GM11168 (cell line): ENCODE results near the gene EXOC3.
"Not testable (repeated sequence)": the region's sequence is repeated elsewhere in the genome, so short reads cannot be mapped to it uniquely, and the experiment has no call there.

ENCODE experiments used
- in situ Hi-C: fragments of 300-500 bp; cut with MboI; formaldehyde crosslinking; loops from one replicate; pipeline ENCODE4 v1.12.0; 2022; ENCODE audit warnings: low sequenced_read_pairs; ENCODE audit not compliant: unreplicated experiment

The EXOC3 gene

GRCh38 chr5:469752-470483 lies 26.9 kb downstream of the EXOC3 start:
- in situ Hi-C loops, result no loop called here

- in situ Hi-C loops, result no loop called here
These were observed 28.2 kb downstream of the EXOC3 start for GRCh38 chr5:470961-471749.

- in situ Hi-C loops, result no loop called here
These were observed 28.7 kb downstream of the EXOC3 start for GRCh38 chr5:471750-472058.

GRCh38 chr5:472076-472655 lies 29.2 kb downstream of the EXOC3 start:
- in situ Hi-C loops, result no loop called here

GRCh38 chr5:472656-473550 lies 29.9 kb downstream of the EXOC3 start:
- in situ Hi-C loops, result no loop called here

- in situ Hi-C loops, result no loop called here
These were observed 30.7 kb downstream of the EXOC3 start for GRCh38 chr5:473551-474192.

- in situ Hi-C loops, result not testable (repeated sequence)
These were observed 31.4 kb downstream of the EXOC3 start for GRCh38 chr5:474232-474839.

- in situ Hi-C loops, result no loop called here
These were observed 32.1 kb downstream of the EXOC3 start for GRCh38 chr5:474840-475661.

- in situ Hi-C loops, result no loop called here
These were observed 32.7 kb downstream of the EXOC3 start for GRCh38 chr5:475704-476101.

GRCh38 chr5:476102-476813 lies 33.3 kb downstream of the EXOC3 start:
- in situ Hi-C loops, result no loop called here

GRCh38 chr5:476814-477175 lies 33.8 kb downstream of the EXOC3 start:
- in situ Hi-C loops, result no loop called here

GRCh38 chr5:477247-477646 lies 34.3 kb downstream of the EXOC3 start:
- in situ Hi-C loops, result no loop called here

- in situ Hi-C loops, result no loop called here
These were observed 34.9 kb downstream of the EXOC3 start for GRCh38 chr5:477871-478270.

- in situ Hi-C loops, result no loop called here
These were observed 35.5 kb downstream of the EXOC3 start for GRCh38 chr5:478369-478981.

- in situ Hi-C loops, result no loop called here
These were observed 36.1 kb downstream of the EXOC3 start for GRCh38 chr5:478982-479535.

GRCh38 chr5:479566-480319 lies 36.8 kb downstream of the EXOC3 start:
- in situ Hi-C loops, result no loop called here

GRCh38 chr5:481347-481746 lies 38.4 kb downstream of the EXOC3 start:
- in situ Hi-C loops, result no loop called here
